H9 (cell line): ENCODE results near the gene DHRSX. TPM values are rescaled to one million over a fixed set of nuclear protein-coding genes. Genes with fewer than 3 reads are reported as not detected.

Experiments used
- DNase-seq: peaks from one replicate; pipeline ENCODE4 v3.0.0-alpha.2; 2017
- H2AFZ ChIP-seq: one replicate; pipeline ENCODE4 v1.6.1; 2013; ENCODE audit warnings: mild to moderate bottlenecking, low read length, control low read depth, moderate library complexity
- H2AK5ac ChIP-seq: 2 replicates; pipeline ENCODE4 v1.6.1; 2013; ENCODE audit warnings: low read length, control low read depth, mixed read lengths; ENCODE audit not compliant: insufficient read length
- H2BK120ac ChIP-seq: one replicate; pipeline ENCODE4 v1.6.1; 2013; ENCODE audit warnings: low read depth, mild to moderate bottlenecking, low read length, control low read depth, inconsistent platforms; ENCODE audit not compliant: poor library complexity, severe bottlenecking
- H2BK12ac ChIP-seq: 2 replicates; pipeline ENCODE4 v1.6.1; 2013; ENCODE audit warnings: low read length, control low read depth, mixed read lengths, low read depth; ENCODE audit not compliant: insufficient read length
- H2BK15ac ChIP-seq: 2 replicates; pipeline ENCODE4 v1.6.1; 2013; ENCODE audit warnings: low read depth, low read length, control low read depth
- H2BK20ac ChIP-seq: one replicate; pipeline ENCODE4 v1.6.1; 2013; ENCODE audit warnings: low read depth, mild to moderate bottlenecking, low read length, control low read depth, inconsistent platforms; ENCODE audit not compliant: poor library complexity, severe bottlenecking
- H2BK5ac ChIP-seq: 2 replicates; pipeline ENCODE4 v1.6.1; 2013; ENCODE audit warnings: low read length, control low read depth, mixed read lengths; ENCODE audit not compliant: insufficient read length
- H3K14ac ChIP-seq: 2 replicates; pipeline ENCODE4 v1.6.1; 2013; ENCODE audit warnings: low read length, control low read depth; ENCODE audit not compliant: insufficient read depth
- H3K18ac ChIP-seq: 2 replicates; pipeline ENCODE4 v1.6.1; 2013; ENCODE audit warnings: low read depth, mild to moderate bottlenecking, mixed read lengths, low read length, control low read depth; ENCODE audit not compliant: insufficient read length
- H3K23ac ChIP-seq: 2 replicates; pipeline ENCODE4 v1.6.1; 2013; ENCODE audit warnings: low read length, control low read depth, mixed read lengths, low read depth; ENCODE audit not compliant: insufficient read length
- H3K23me2 ChIP-seq: 2 replicates; pipeline ENCODE4 v1.6.1; 2013; ENCODE audit warnings: low read depth, mild to moderate bottlenecking, mixed read lengths, low read length, control low read depth; ENCODE audit not compliant: insufficient read length, poor library complexity, severe bottlenecking
- H3K27ac ChIP-seq: 2 replicates; pipeline ENCODE4 v1.5.1; 2013; ENCODE audit warnings: low read length, control low read depth, mixed read lengths, low read depth; ENCODE audit not compliant: insufficient read length
- H3K27me3 ChIP-seq: 2 replicates; pipeline ENCODE4 v1.6.1; 2013; ENCODE audit warnings: low read length, control low read depth, inconsistent platforms; ENCODE audit not compliant: insufficient read depth
- H3K4ac ChIP-seq: 2 replicates; pipeline ENCODE4 v1.6.1; 2013; ENCODE audit warnings: low read depth, mild to moderate bottlenecking, control low read depth, inconsistent platforms, low read length, moderate library complexity
- H3K4me1 ChIP-seq: 2 replicates; pipeline ENCODE4 v1.6.1; 2013; ENCODE audit warnings: low read length, control low read depth, inconsistent platforms; ENCODE audit not compliant: insufficient read depth
- H3K4me2 ChIP-seq: 2 replicates; pipeline ENCODE4 v1.6.1; 2013; ENCODE audit warnings: low read length, control low read depth, mixed read lengths; ENCODE audit not compliant: insufficient read length, insufficient read depth
- H3K56ac ChIP-seq: 2 replicates; pipeline ENCODE4 v1.6.1; 2013; ENCODE audit warnings: low read depth, mild to moderate bottlenecking, mixed read lengths, low read length, control low read depth; ENCODE audit not compliant: insufficient read length
- H3K79me1 ChIP-seq: 2 replicates; pipeline ENCODE4 v1.6.1; 2013; ENCODE audit warnings: low read depth, mild to moderate bottlenecking, moderate library complexity, low read length, control low read depth, inconsistent platforms; ENCODE audit not compliant: insufficient read depth, poor library complexity, severe bottlenecking
- H3K79me2 ChIP-seq: 2 replicates; pipeline ENCODE4 v1.6.1; 2013; ENCODE audit warnings: low read length, control low read depth, inconsistent platforms; ENCODE audit not compliant: insufficient read depth
- H3K9ac ChIP-seq: 2 replicates; pipeline ENCODE4 v1.6.1; 2013; ENCODE audit warnings: low read length, control low read depth, mixed read lengths; ENCODE audit not compliant: insufficient read length; ENCODE audit errors: extremely low read depth
- H3K9me3 ChIP-seq: one replicate; pipeline ENCODE4 v1.6.1; 2013; ENCODE audit warnings: low read depth, low read length, inconsistent platforms; ENCODE audit not compliant: control insufficient read depth
- H3T11ph ChIP-seq: one replicate; pipeline ENCODE4 v1.6.1; 2013; ENCODE audit warnings: mild to moderate bottlenecking, low read length, control low read depth, inconsistent platforms
- H4K20me1 ChIP-seq: one replicate; pipeline ENCODE4 v1.6.1; 2013; ENCODE audit not compliant: control insufficient read depth, insufficient read length, insufficient read depth
- H4K5ac ChIP-seq: 2 replicates; pipeline ENCODE4 v1.6.1; 2013; ENCODE audit warnings: low read depth, mild to moderate bottlenecking, mixed read lengths, low read length, control low read depth; ENCODE audit not compliant: insufficient read length
- H4K8ac ChIP-seq: replicated peaks from 2 replicates; pipeline ENCODE4 v1.6.1; 2013; ENCODE audit warnings: low read length, control low read depth, mixed read lengths, low read depth; ENCODE audit not compliant: insufficient read length
- H4K91ac ChIP-seq: 2 replicates; pipeline ENCODE4 v1.6.1; 2013; ENCODE audit warnings: low read depth, mild to moderate bottlenecking, moderate library complexity, mixed read lengths, low read length, control low read depth; ENCODE audit not compliant: insufficient read length
- H3K27ac Mint-ChIP-seq, 3 experiments: 2 replicates in 2 of 3; 3 replicates in 1 of 3; pipeline ENCODE4 v1.8.0; 2020 to 2021; ENCODE audit warnings: mixed read lengths in 3 of 3, mild to moderate bottlenecking in 1 of 3, moderate library complexity in 1 of 3
- H3K27me3 Mint-ChIP-seq: 2 replicates; pipeline ENCODE4 v1.8.0; 2021; ENCODE audit warnings: low read depth, mild to moderate bottlenecking, moderate library complexity, mixed read lengths
- H3K36me3 Mint-ChIP-seq, 3 experiments: 2 replicates in 2 of 3; 3 replicates in 1 of 3; pipeline ENCODE4 v1.8.0; 2020 to 2021; ENCODE audit warnings: low read depth in 3 of 3, mixed read lengths in 3 of 3; ENCODE audit not compliant: insufficient read depth in 1 of 3
- H3K4me1 Mint-ChIP-seq, 2 experiments: 2 replicates each; pipeline ENCODE4 v1.8.0; 2020; ENCODE audit warnings: mixed read lengths in 2 of 2
- H3K4me3 Mint-ChIP-seq, 2 experiments: 2 replicates in 1 of 2; 3 replicates in 1 of 2; pipeline ENCODE4 v1.8.0; 2020 to 2021; ENCODE audit warnings: mild to moderate bottlenecking in 2 of 2, mixed read lengths in 2 of 2, moderate library complexity in 1 of 2
- H3K9me3 Mint-ChIP-seq, 2 experiments: 2 replicates in 1 of 2; 3 replicates in 1 of 2; pipeline ENCODE4 v1.8.0; 2020; ENCODE audit warnings: mild to moderate bottlenecking in 2 of 2, mixed read lengths in 2 of 2, moderate library complexity in 1 of 2
- WGBS: extraction: QIAGEN DNeasy Blood & Tissue Kit; methylation state at CpG from one replicate; pipeline ENCODE4 v1.1.7; 2013; ENCODE audit warnings: missing lambda C conversion rate, low lambda C conversion rate, mixed read lengths; ENCODE audit not compliant: insufficient read length; ENCODE audit errors: extremely low coverage; 5-methylcytosine and 5-hydroxymethylcytosine counted together
- total RNA-seq: library from RNA; stranded (reverse); gene quantifications from 2 replicates; pipeline ENCODE4 v1.2.1, GENCODE V29; 2021
- TF ChIP-seq, protein P1 (sequence below): fragments of 200-600 bp; sonication (generic); conservative IDR thresholded peaks from 3 replicates; pipeline ENCODE4 v1.8.0; 2021; ENCODE audit warnings: antibody characterized with exemption, mild to moderate bottlenecking

The DHRSX gene
- total RNA-seq, 1 experiment from 2014 or later, result 44.0 TPM

GRCh38 chrX:2497961-2498780, 2.6 kb downstream of the DHRSX start:
- peak overlapping the region; percentile 52 for H3K27ac ChIP-seq
- Mint-ChIP-seq H3K36me3 (peaks cover 5 to 23% (median 18%) of the 10 kb centered on the region in 3 experiments; a peak in 6 of 7 replicates), H3K27ac (peak overlapping the region; percentile 82 to 98 (median 92)), H3K4me3 (peak overlapping the region; percentile 75 to 88), H3K4me1 (peaks cover 27 to 47% of the 10 kb centered on the region in 2 experiments), H3K9me3 (no peaks in the 10 kb centered on the region; a peak in 1 of 5 replicates), H3K27me3 (no peaks in the 10 kb centered on the region)
- no peak overlapping the region for H2BK15ac ChIP-seq
- H3K18ac ChIP-seq, result no peak overlapping the region
- no peak for DNase-seq
- no peaks in the 10 kb centered on the region for H3K27me3 ChIP-seq
- H2BK20ac ChIP-seq, result peak overlapping the region; percentile 12
- H4K8ac ChIP-seq, result no peak overlapping the region
- no peaks in the 10 kb centered on the region for H3K9me3 ChIP-seq
- no peak overlapping the region for H2BK5ac ChIP-seq
- TF ChIP-seq, protein P1, sequence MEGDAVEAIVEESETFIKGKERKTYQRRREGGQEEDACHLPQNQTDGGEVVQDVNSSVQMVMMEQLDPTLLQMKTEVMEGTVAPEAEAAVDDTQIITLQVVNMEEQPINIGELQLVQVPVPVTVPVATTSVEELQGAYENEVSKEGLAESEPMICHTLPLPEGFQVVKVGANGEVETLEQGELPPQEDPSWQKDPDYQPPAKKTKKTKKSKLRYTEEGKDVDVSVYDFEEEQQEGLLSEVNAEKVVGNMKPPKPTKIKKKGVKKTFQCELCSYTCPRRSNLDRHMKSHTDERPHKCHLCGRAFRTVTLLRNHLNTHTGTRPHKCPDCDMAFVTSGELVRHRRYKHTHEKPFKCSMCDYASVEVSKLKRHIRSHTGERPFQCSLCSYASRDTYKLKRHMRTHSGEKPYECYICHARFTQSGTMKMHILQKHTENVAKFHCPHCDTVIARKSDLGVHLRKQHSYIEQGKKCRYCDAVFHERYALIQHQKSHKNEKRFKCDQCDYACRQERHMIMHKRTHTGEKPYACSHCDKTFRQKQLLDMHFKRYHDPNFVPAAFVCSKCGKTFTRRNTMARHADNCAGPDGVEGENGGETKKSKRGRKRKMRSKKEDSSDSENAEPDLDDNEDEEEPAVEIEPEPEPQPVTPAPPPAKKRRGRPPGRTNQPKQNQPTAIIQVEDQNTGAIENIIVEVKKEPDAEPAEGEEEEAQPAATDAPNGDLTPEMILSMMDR, result no peak
- no CpG with 5 or more reads among the region's 11 CpGs for WGBS
- peak overlapping the region; percentile 82 for H3K4me2 ChIP-seq
- H3K9ac ChIP-seq, result peak overlapping the region; percentile 48
- H3K23ac ChIP-seq, result no peak overlapping the region
- H2AK5ac ChIP-seq, result peak overlapping the region; percentile 50
- no peak overlapping the region for H4K5ac ChIP-seq
- no peak overlapping the region for H4K91ac ChIP-seq
- H3K23me2 ChIP-seq, result peaks cover 11% of the 10 kb centered on the region
- no peaks in the 10 kb centered on the region for H4K20me1 ChIP-seq
- H2BK12ac ChIP-seq, result peak overlapping the region; percentile 73
- H3K56ac ChIP-seq, result no peak overlapping the region
- peaks cover 23% of the 10 kb centered on the region; the same call in 1 of the 2 replicates for H3K79me2 ChIP-seq
- peaks cover 5% of the 10 kb centered on the region for H3K79me1 ChIP-seq
- peaks cover 11% of the 10 kb centered on the region for H3K4me1 ChIP-seq
- H3T11ph ChIP-seq, result no peak overlapping the region
- H2AFZ ChIP-seq, result no peak overlapping the region
- no peak overlapping the region for H3K4ac ChIP-seq
- H2BK120ac ChIP-seq, result no peak overlapping the region
- peak overlapping the region; percentile 28; the same call in 1 of the 2 replicates for H3K14ac ChIP-seq
